ENCODE measurements around the gene SMYD3. TPM values are rescaled to one million over a fixed set of nuclear protein-coding genes. Genes with fewer than 3 reads are reported as not detected.

The SMYD3 gene
- total and polyA plus RNA-seq, 10 of the 15 experiments (the other 5 are each of a cell fraction or from before 2014, with no cell fraction given), result 18.3 to 54.0 (median 24.8) TPM

GRCh38 chr1:245926888-245927287, 580.2 kb downstream of the SMYD3 start:
- 61% methylated on average over 3 of the region's 3 CpGs for WGBS (ENCODE audit: insufficient coverage, insufficient replicate concordance, low lambda C conversion rate, missing lambda C conversion rate)
- no peaks in the 10 kb centered on the region for H3K79me2 ChIP-seq (ENCODE audit: control insufficient read depth, insufficient read depth, low read length)
- H3K9ac ChIP-seq (ENCODE audit: control insufficient read depth, insufficient read depth, low read length), result no peak overlapping the region
- no peaks in the 10 kb centered on the region for H3K27me3 ChIP-seq (replicated peaks in 1 of 2; ENCODE audit: control insufficient read depth in 2 of 2, insufficient read depth in 2 of 2, low read length in 1 of 2)
- no peak overlapping the region for H3K27ac ChIP-seq (ENCODE audit: control insufficient read depth, insufficient read depth)
- H3K9me3 ChIP-seq (replicated peaks; ENCODE audit: control insufficient read depth, insufficient read depth, low read length), result no peaks in the 10 kb centered on the region
- H4K20me1 ChIP-seq (ENCODE audit: control insufficient read depth, insufficient read depth), result no peaks in the 10 kb centered on the region
- H3K4me2 ChIP-seq (ENCODE audit: control insufficient read depth, insufficient read depth), result no peak overlapping the region
- H2AFZ ChIP-seq (ENCODE audit: control insufficient read depth, low read depth, low read length), result no peak overlapping the region
- H3K4me3 ChIP-seq, result no peak overlapping the region
- POLR2A ChIA-PET, result no interaction called here
- CTCF ChIA-PET, result no interaction called here
- intact Hi-C loops (cut with micrococcal nuclease; ENCODE audit: unreplicated experiment), result no loop called here
- RAD21 ChIA-PET (ENCODE audit: unreplicated experiment), result no interaction called here
- H3K36me3 ChIP-seq (ENCODE audit: control insufficient read depth in 2 of 2, insufficient read depth in 2 of 2, low read length in 1 of 2), result no peaks in the 10 kb centered on the region
- FAIRE-seq (no peak), DNase-seq (ENCODE audit: low read depth, low spot score) (no peak), ATAC-seq (no peak)
- no TSS peak for BruUV-seq (replicated peaks)
- SMC1A ChIA-PET (ENCODE audit: uncharacterized antibody, unreplicated experiment), result no interaction called here
- H3K4me1 ChIP-seq (ENCODE audit: control insufficient read depth, insufficient read depth, low read length), result no peaks in the 10 kb centered on the region
- in situ Hi-C loops (cut with MboI), result no loop called here
- TF ChIP-seq TAF1 (IDR thresholded peaks at IDR 0.05; ENCODE audit: borderline replicate concordance, low read depth, low read length) (no peak), SMARCA5 (IDR thresholded peaks at IDR 0.05) (no peak), CUX1 (IDR thresholded peaks at IDR 0.05; ENCODE audit: insufficient replicate concordance, low read depth, low read length) (no peak), RFX5 (IDR thresholded peaks at IDR 0.05; ENCODE audit: low read depth, low read length) (no peak), EZH2 (IDR thresholded peaks at IDR 0.05; ENCODE audit: borderline replicate concordance, control insufficient read depth, low read depth, low read length) (no peak), RELB (IDR thresholded peaks at IDR 0.05; ENCODE audit: low read depth) (no peak), POLR2AphosphoS2 (IDR thresholded peaks at IDR 0.05; ENCODE audit: low read depth, low read length) (no peak), ZNF217 (IDR thresholded peaks at IDR 0.05) (no peak), ZNF622 (IDR thresholded peaks at IDR 0.05) (no peak), ZNF687 (IDR thresholded peaks at IDR 0.05) (no peak), CBX5 (IDR thresholded peaks at IDR 0.05; ENCODE audit: low read depth) (no peak), MYB (IDR thresholded peaks at IDR 0.05; ENCODE audit: borderline replicate concordance, low read depth, low read length) (no peak), SRF (IDR thresholded peaks at IDR 0.05; ENCODE audit: low read depth in 2 of 2, low read length in 2 of 2) (no peak), CBX3 (IDR thresholded peaks at IDR 0.05; ENCODE audit: borderline replicate concordance, low read depth) (no peak), KDM1A (IDR thresholded peaks at IDR 0.05; ENCODE audit: borderline replicate concordance) (no peak)
